HepG2 (cell line): ENCODE measurements around the gene ZNF865. TPM values are rescaled to one million over a fixed set of nuclear protein-coding genes. Genes with fewer than 3 reads are reported as not detected.

Experiments used
- ATF1 ChIP-seq: IDR thresholded peaks from 2 replicates; pipeline ENCODE4 v1.6.1; 2016; ENCODE audit warnings: mild to moderate bottlenecking, control low read depth
- CENPX ChIP-seq: sonication (generic); formaldehyde crosslinking; IDR thresholded peaks from 2 replicates; pipeline ENCODE4 v1.9.0; 2021; ENCODE audit warnings: mild to moderate bottlenecking, missing genetic modification reagents, moderate library complexity
- DZIP1 ChIP-seq: sonication (generic); formaldehyde crosslinking; IDR thresholded peaks from 2 replicates; pipeline ENCODE4 v1.5.0; 2020; ENCODE audit warnings: mild to moderate bottlenecking, missing genetic modification reagents
- EHMT2 ChIP-seq: fragments of 200-600 bp; sonication (generic); IDR thresholded peaks from 2 replicates; pipeline ENCODE4 v1.7.0; 2017; ENCODE audit warnings: antibody characterized with exemption, low read depth, low read length, borderline replicate concordance
- ELK4 ChIP-seq: sonication (generic); formaldehyde crosslinking; IDR thresholded peaks from 2 replicates; pipeline ENCODE4 v1.9.0; 2021; ENCODE audit warnings: missing genetic modification reagents, borderline replicate concordance
- NCOA5 ChIP-seq: sonication (generic); formaldehyde crosslinking; IDR thresholded peaks from 2 replicates; pipeline ENCODE4 v1.4.0; 2020; ENCODE audit warnings: missing genetic modification reagents
- NFKBIZ ChIP-seq: IDR thresholded peaks from 2 replicates; pipeline ENCODE4 v1.6.1; 2018; ENCODE audit warnings: missing genetic modification reagents, missing compliant biosample characterization
- RORA ChIP-seq: sonication (generic); formaldehyde crosslinking; IDR thresholded peaks from 2 replicates; pipeline ENCODE4 v1.5.0; 2020; ENCODE audit warnings: mild to moderate bottlenecking, missing genetic modification reagents, moderate library complexity
- USF2 ChIP-seq, 2 experiments: sonication (generic) in 1 of 2; formaldehyde crosslinking in 1 of 2; IDR thresholded peaks; 2 replicates each; pipeline versions ENCODE4 v1.5.1 to v1.6.1; 2011 to 2020; ENCODE audit warnings: borderline replicate concordance in 1 of 2, low read depth in 1 of 2, low read length in 1 of 2, mild to moderate bottlenecking in 1 of 2, missing genetic modification reagents in 1 of 2, moderate library complexity in 1 of 2
- ZEB1 ChIP-seq: IDR thresholded peaks from 2 replicates; pipeline ENCODE4 v1.6.1; 2012; ENCODE audit warnings: mild to moderate bottlenecking, low read depth, inconsistent platforms; ENCODE audit not compliant: insufficient replicate concordance
- ZNF136 ChIP-seq: sonication (generic); formaldehyde crosslinking; IDR thresholded peaks from 2 replicates; pipeline ENCODE4 v1.8.1; 2022; ENCODE audit warnings: low read depth, mild to moderate bottlenecking, moderate library complexity, missing genetic modification reagents
- ZNF24 ChIP-seq: fragments of 450-650 bp; IDR thresholded peaks from 2 replicates; pipeline ENCODE4 v1.6.1; 2017; ENCODE audit warnings: antibody characterized with exemption, mild to moderate bottlenecking
- ZNF253 ChIP-seq: sonication (generic); formaldehyde crosslinking; IDR thresholded peaks from 2 replicates; pipeline ENCODE4 v1.8.0; 2022; ENCODE audit warnings: mild to moderate bottlenecking, missing genetic modification reagents, borderline replicate concordance
- ZNF275 ChIP-seq: sonication (generic); formaldehyde crosslinking; IDR thresholded peaks from 2 replicates; pipeline ENCODE4 v1.8.0; 2022; ENCODE audit warnings: missing genetic modification reagents, mild to moderate bottlenecking, inconsistent platforms, borderline replicate concordance
- ZNF572 ChIP-seq: sonication (generic); formaldehyde crosslinking; IDR thresholded peaks from 2 replicates; pipeline ENCODE4 v1.5.1; 2020; ENCODE audit warnings: mild to moderate bottlenecking, missing genetic modification reagents
- ZNF776 ChIP-seq: sonication (generic); formaldehyde crosslinking; IDR thresholded peaks from 2 replicates; pipeline ENCODE4 v1.4.0; 2020; ENCODE audit warnings: mild to moderate bottlenecking, missing genetic modification reagents
- ZNF883 ChIP-seq: sonication (generic); formaldehyde crosslinking; IDR thresholded peaks from 2 replicates; pipeline ENCODE4 v1.5.1; 2020; ENCODE audit warnings: mild to moderate bottlenecking, missing genetic modification reagents; ENCODE audit errors: not compliant biosample characterization
- ZXDC ChIP-seq: sonication (generic); formaldehyde crosslinking; IDR thresholded peaks from 2 replicates; pipeline ENCODE4 v1.5.0; 2020; ENCODE audit warnings: mild to moderate bottlenecking, missing genetic modification reagents
- polyA plus RNA-seq, 8 experiments: library from polyadenylated mRNA; depleted of rRNA in 3 of 8; stranded (reverse) in 7 of 8; unstranded in 1 of 8; fragments of >200 nt; fragmentation: Illumina TruSeq in 4 of 8; extraction: Trizol in 4 of 8; gene quantifications; 2 replicates each; pipeline versions ENCODE4 v1.2.1 to v1.2.3, GENCODE V29; 2011 to 2016; ENCODE audit warnings: low read depth in 4 of 8, missing spikeins in 1 of 8, mixed read lengths in 1 of 8; ENCODE audit not compliant: insufficient read depth in 1 of 8
- total RNA-seq, 5 experiments: library from RNA; depleted of rRNA; stranded (reverse); fragments of >200 nt; fragmentation: Illumina TruSeq; extraction: Trizol; gene quantifications; 2 replicates each; pipeline ENCODE4 v1.2.3, GENCODE V29; 2016; ENCODE audit warnings: low read depth in 1 of 5

Gene ZNF865
- total and polyA plus RNA-seq, 2 of the 13 experiments (the other 11 are each of a cell fraction or from before 2014, with no cell fraction given) = 0.93 to 1.0 TPM

- no peak for TF ChIP-seq ZNF275 (CRISPR knock-in tag)
- no peak for TF ChIP-seq NCOA5 (CRISPR knock-in tag)
- TF ChIP-seq EHMT2 = no peak
- TF ChIP-seq ZNF136 (CRISPR knock-in tag) = no peak
- no peak for TF ChIP-seq ZEB1
- TF ChIP-seq NFKBIZ (CRISPR knock-in tag) = peak; percentile 62; the same call in 1 of the 2 replicates
- TF ChIP-seq ZNF883 (CRISPR knock-in tag) = no peak
- TF ChIP-seq ELK4 = no peak
- no peak for TF ChIP-seq DZIP1 (CRISPR knock-in tag)
- TF ChIP-seq ZNF572 = no peak
- no peak for TF ChIP-seq ZNF776
- no peak for TF ChIP-seq ZNF253 (CRISPR knock-in tag)
- no peak for TF ChIP-seq USF2 (IDR thresholded peaks at IDR 0.05; ENCODE audit: low read depth, low read length)
- no peak for TF ChIP-seq USF2 (CRISPR knock-in tag; IDR thresholded peaks at IDR 0.05; ENCODE audit: borderline replicate concordance)
- TF ChIP-seq ZXDC (CRISPR knock-in tag) = no peak
- TF ChIP-seq ATF1 = 0 out of 2 replicates have a peak, but pooled peaks have one; percentile 2
- TF ChIP-seq RORA (CRISPR knock-in tag) = no peak
- no peak for TF ChIP-seq ZNF24
- no peak for TF ChIP-seq CENPX (CRISPR knock-in tag)
Observed at GRCh38 chr19:55599842-55600661, 5.4 kb upstream of the ZNF865 start, which contains the start of gene ZNF524 (continued).
